SK-N-SH treated with all-trans-retinoic acid at 6 μM for 48 hours (cell line): ENCODE measurements around the gene CADM2.

Experiments used
- ATAC-seq: fragments of 200-7000 bp; cut with Tn5 transposase; 3 replicates; pipeline ENCODE4 v1.9.1; 2020; ENCODE audit warnings: mild to moderate bottlenecking, moderate library complexity
- ARNTL ChIP-seq: fragments of 450-650 bp; formaldehyde crosslinking; IDR thresholded peaks from 2 replicates; pipeline ENCODE4 v1.5.0; 2020; ENCODE audit warnings: low read depth, mild to moderate bottlenecking, moderate library complexity, borderline replicate concordance
- BACH2 ChIP-seq: fragments of 250-450 bp; sonication (Bioruptor Pico); IDR thresholded peaks from 2 replicates; pipeline ENCODE4 v1.9.0; 2021; ENCODE audit warnings: mild to moderate bottlenecking, borderline replicate concordance
- CREB5 ChIP-seq: fragments of 250-450 bp; sonication (Bioruptor Pico); IDR thresholded peaks from 2 replicates; pipeline ENCODE4 v1.5.1; 2020; ENCODE audit warnings: low read depth, mild to moderate bottlenecking, moderate library complexity
- CSDC2 ChIP-seq: fragments of 250-450 bp; sonication (Bioruptor Pico); IDR thresholded peaks from 2 replicates; pipeline ENCODE4 v1.5.0; 2020; ENCODE audit warnings: mild to moderate bottlenecking, moderate library complexity
- ESRRG ChIP-seq: fragments of 250-450 bp; sonication (Bioruptor Pico); IDR thresholded peaks from 2 replicates; pipeline ENCODE4 v1.6.1; 2021; ENCODE audit warnings: mild to moderate bottlenecking
- ISL1 ChIP-seq: fragments of 250-450 bp; sonication (Bioruptor Pico); IDR thresholded peaks from 2 replicates; pipeline ENCODE4 v2.1.2; 2022; ENCODE audit warnings: mild to moderate bottlenecking, moderate library complexity
- OSR1 ChIP-seq: fragments of 250-450 bp; sonication (Bioruptor Pico); IDR thresholded peaks from 2 replicates; pipeline ENCODE4 v1.8.0; 2022; ENCODE audit warnings: moderate library complexity, mild to moderate bottlenecking, inconsistent platforms
- PATZ1 ChIP-seq: fragments of 250-450 bp; sonication (Bioruptor Pico); IDR thresholded peaks from 2 replicates; pipeline ENCODE4 v1.8.0; 2020; ENCODE audit warnings: mild to moderate bottlenecking, moderate library complexity, borderline replicate concordance
- PPARA ChIP-seq: fragments of 250-450 bp; sonication (Bioruptor Pico); IDR thresholded peaks from 2 replicates; pipeline ENCODE4 v1.5.0; 2020; ENCODE audit warnings: mild to moderate bottlenecking, borderline replicate concordance
- RARB ChIP-seq: fragments of 250-450 bp; sonication (Bioruptor Pico); IDR thresholded peaks from 2 replicates; pipeline ENCODE4 v1.8.0; 2021; ENCODE audit warnings: mild to moderate bottlenecking, moderate library complexity
- SNAI2 ChIP-seq: fragments of 250-450 bp; sonication (Bioruptor Pico); IDR thresholded peaks from 2 replicates; pipeline ENCODE4 v1.5.0; 2020; ENCODE audit warnings: mild to moderate bottlenecking, moderate library complexity
- TCF4 ChIP-seq: fragments of 250-450 bp; sonication (Bioruptor Pico); IDR thresholded peaks from 2 replicates; pipeline ENCODE4 v1.8.0; 2021; ENCODE audit warnings: mild to moderate bottlenecking, moderate library complexity, borderline replicate concordance
- TOX ChIP-seq: fragments of 250-450 bp; sonication (Bioruptor Pico); IDR thresholded peaks from 2 replicates; pipeline ENCODE4 v1.8.0; 2021; ENCODE audit warnings: mild to moderate bottlenecking, moderate library complexity, borderline replicate concordance
- ZC3H10 ChIP-seq: fragments of 250-450 bp; sonication (Bioruptor Pico); IDR thresholded peaks from 2 replicates; pipeline ENCODE4 v1.5.1; 2021; ENCODE audit warnings: mild to moderate bottlenecking, moderate library complexity
- ZFP3 ChIP-seq: fragments of 250-450 bp; sonication (Bioruptor Pico); IDR thresholded peaks from 2 replicates; pipeline ENCODE4 v1.5.0; 2020; ENCODE audit warnings: mild to moderate bottlenecking, moderate library complexity
- ZFP30 ChIP-seq: fragments of 450-650 bp; formaldehyde crosslinking; IDR thresholded peaks from 2 replicates; pipeline ENCODE4 v1.5.0; 2022; ENCODE audit warnings: mild to moderate bottlenecking, moderate library complexity
- ZNF565 ChIP-seq: fragments of 450-650 bp; formaldehyde crosslinking; conservative IDR thresholded peaks from 2 replicates; pipeline ENCODE4 v1.5.0; 2020; ENCODE audit warnings: low read depth, mild to moderate bottlenecking, moderate library complexity
- ZNF70 ChIP-seq: fragments of 450-650 bp; formaldehyde crosslinking; IDR thresholded peaks from 2 replicates; pipeline ENCODE4 v1.5.0; 2020; ENCODE audit warnings: mild to moderate bottlenecking, moderate library complexity
- ZNF8 ChIP-seq: fragments of 450-650 bp; formaldehyde crosslinking; IDR thresholded peaks from 2 replicates; pipeline ENCODE4 v1.5.0; 2020; ENCODE audit warnings: mild to moderate bottlenecking, moderate library complexity
- TF ChIP-seq, protein P1 (sequence below): fragments of 250-450 bp; sonication (Bioruptor Pico); IDR thresholded peaks from 2 replicates; pipeline ENCODE4 v1.5.0; 2020; ENCODE audit warnings: mild to moderate bottlenecking, moderate library complexity
- TF ChIP-seq, protein P2 (sequence below): fragments of 250-450 bp; sonication (Bioruptor Pico); IDR thresholded peaks from 2 replicates; pipeline ENCODE4 v1.8.0; 2021; ENCODE audit warnings: low read depth, mild to moderate bottlenecking, moderate library complexity, borderline replicate concordance

CADM2 gene

DNA sequence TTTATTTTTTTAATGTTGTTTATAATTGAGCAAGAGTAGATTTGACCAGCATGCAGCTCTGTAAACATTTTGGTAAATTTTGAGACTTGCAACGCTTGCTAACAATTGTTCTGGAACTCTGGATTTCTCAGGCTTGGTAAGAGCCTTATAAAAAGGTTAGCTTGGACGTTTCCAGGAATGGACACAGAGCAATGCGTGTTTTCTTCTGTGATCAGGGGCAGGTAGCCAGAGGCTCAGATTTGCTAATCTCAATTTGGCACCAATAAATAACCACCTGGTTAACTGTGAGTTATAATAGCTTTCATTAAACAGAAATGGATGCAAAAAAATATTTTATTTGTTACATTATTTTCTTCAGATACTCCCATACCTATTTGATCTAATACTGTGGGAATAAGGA is 39.8 kb downstream of the CADM2 start:
- TF ChIP-seq ZNF565 (CRISPR knock-in tag) (no peak), RARB (CRISPR knock-in tag) (no peak), ZNF70 (no peak), ZFP3 (CRISPR knock-in tag) (no peak), PPARA (CRISPR knock-in tag) (no peak), CREB5 (CRISPR knock-in tag) (no peak), PATZ1 (CRISPR knock-in tag) (no peak), ZNF8 (no peak), TCF4 (no peak)
- TF ChIP-seq, protein P1, sequence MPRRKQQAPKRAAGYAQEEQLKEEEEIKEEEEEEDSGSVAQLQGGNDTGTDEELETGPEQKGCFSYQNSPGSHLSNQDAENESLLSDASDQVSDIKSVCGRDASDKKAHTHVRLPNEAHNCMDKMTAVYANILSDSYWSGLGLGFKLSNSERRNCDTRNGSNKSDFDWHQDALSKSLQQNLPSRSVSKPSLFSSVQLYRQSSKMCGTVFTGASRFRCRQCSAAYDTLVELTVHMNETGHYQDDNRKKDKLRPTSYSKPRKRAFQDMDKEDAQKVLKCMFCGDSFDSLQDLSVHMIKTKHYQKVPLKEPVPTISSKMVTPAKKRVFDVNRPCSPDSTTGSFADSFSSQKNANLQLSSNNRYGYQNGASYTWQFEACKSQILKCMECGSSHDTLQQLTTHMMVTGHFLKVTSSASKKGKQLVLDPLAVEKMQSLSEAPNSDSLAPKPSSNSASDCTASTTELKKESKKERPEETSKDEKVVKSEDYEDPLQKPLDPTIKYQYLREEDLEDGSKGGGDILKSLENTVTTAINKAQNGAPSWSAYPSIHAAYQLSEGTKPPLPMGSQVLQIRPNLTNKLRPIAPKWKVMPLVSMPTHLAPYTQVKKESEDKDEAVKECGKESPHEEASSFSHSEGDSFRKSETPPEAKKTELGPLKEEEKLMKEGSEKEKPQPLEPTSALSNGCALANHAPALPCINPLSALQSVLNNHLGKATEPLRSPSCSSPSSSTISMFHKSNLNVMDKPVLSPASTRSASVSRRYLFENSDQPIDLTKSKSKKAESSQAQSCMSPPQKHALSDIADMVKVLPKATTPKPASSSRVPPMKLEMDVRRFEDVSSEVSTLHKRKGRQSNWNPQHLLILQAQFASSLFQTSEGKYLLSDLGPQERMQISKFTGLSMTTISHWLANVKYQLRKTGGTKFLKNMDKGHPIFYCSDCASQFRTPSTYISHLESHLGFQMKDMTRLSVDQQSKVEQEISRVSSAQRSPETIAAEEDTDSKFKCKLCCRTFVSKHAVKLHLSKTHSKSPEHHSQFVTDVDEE (CRISPR knock-in tag): no peak
- no peak for ATAC-seq

DNA sequence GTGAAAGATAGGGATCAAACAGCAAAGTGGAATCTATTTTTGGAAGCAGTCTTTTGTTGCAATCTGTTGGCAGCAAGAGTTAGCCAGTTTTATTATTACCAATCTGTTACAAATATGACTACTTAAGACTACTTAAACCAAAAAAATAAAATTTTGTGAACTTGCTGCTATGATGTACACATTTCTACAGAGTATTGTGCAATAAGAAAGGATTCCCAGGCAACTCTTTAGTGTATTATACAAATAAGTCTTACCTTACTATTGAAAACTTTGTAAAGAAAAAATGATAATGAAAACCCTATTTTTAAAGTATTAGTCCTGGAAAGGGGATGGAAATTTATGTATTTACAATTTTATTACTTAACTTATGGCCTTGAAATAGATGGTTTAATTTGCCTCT is 44.7 kb downstream of the CADM2 start:
- no peak for ATAC-seq
- TF ChIP-seq, protein P1 (CRISPR knock-in tag): no peak
- TF ChIP-seq CSDC2 (CRISPR knock-in tag): no peak
- TF ChIP-seq ESRRG: no peak
- no peak for TF ChIP-seq ZNF8
- TF ChIP-seq ZFP30 (CRISPR knock-in tag): no peak
- no peak for TF ChIP-seq OSR1 (CRISPR knock-in tag)
- TF ChIP-seq TCF4: no peak
- TF ChIP-seq ZC3H10 (CRISPR knock-in tag): no peak
- no peak for TF ChIP-seq BACH2 (CRISPR knock-in tag)
- no peak for TF ChIP-seq PPARA (CRISPR knock-in tag)
- no peak for TF ChIP-seq ZFP3 (CRISPR knock-in tag)
- TF ChIP-seq, protein P2, sequence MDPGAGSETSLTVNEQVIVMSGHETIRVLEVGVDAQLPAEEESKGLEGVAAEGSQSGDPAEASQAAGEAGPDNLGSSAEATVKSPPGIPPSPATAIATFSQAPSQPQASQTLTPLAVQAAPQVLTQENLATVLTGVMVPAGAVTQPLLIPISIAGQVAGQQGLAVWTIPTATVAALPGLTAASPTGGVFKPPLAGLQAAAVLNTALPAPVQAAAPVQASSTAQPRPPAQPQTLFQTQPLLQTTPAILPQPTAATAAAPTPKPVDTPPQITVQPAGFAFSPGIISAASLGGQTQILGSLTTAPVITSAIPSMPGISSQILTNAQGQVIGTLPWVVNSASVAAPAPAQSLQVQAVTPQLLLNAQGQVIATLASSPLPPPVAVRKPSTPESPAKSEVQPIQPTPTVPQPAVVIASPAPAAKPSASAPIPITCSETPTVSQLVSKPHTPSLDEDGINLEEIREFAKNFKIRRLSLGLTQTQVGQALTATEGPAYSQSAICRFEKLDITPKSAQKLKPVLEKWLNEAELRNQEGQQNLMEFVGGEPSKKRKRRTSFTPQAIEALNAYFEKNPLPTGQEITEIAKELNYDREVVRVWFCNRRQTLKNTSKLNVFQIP: no peak
- no peak for TF ChIP-seq CREB5 (CRISPR knock-in tag)
- no peak for TF ChIP-seq ZNF565 (CRISPR knock-in tag)
- TF ChIP-seq PATZ1 (CRISPR knock-in tag): no peak
- TF ChIP-seq ZNF70: no peak
- TF ChIP-seq SNAI2 (CRISPR knock-in tag): no peak
- no peak for TF ChIP-seq ARNTL (CRISPR knock-in tag)
- no peak for TF ChIP-seq ISL1 (CRISPR knock-in tag)
- no peak for TF ChIP-seq TOX (CRISPR knock-in tag)
